DOHH2 (cell line): Measurements from ENCODE around the gene GOLGA8O.
"Not testable (repeated sequence)": the region's sequence is repeated elsewhere in the genome, so short reads cannot be mapped to it uniquely, and the experiment has no call there.

Experiments used
- EZH2phosphoT487 ChIP-seq: fragments of 200-600 bp; sonication (generic); IDR thresholded peaks from 2 replicates; pipeline ENCODE4 v1.6.1; 2017; ENCODE audit warnings: borderline replicate concordance, mild to moderate bottlenecking, antibody characterized with exemption, low read length, moderate library complexity, mixed read lengths
- TF ChIP-seq, protein P1 (sequence below): fragments of 200-600 bp; sonication (generic); IDR thresholded peaks from one replicate; pipeline ENCODE4 v1.5.1; 2014; ENCODE audit warnings: antibody characterized with exemption, mild to moderate bottlenecking, low read depth, low read length; ENCODE audit not compliant: poor library complexity, severe bottlenecking

DNA sequence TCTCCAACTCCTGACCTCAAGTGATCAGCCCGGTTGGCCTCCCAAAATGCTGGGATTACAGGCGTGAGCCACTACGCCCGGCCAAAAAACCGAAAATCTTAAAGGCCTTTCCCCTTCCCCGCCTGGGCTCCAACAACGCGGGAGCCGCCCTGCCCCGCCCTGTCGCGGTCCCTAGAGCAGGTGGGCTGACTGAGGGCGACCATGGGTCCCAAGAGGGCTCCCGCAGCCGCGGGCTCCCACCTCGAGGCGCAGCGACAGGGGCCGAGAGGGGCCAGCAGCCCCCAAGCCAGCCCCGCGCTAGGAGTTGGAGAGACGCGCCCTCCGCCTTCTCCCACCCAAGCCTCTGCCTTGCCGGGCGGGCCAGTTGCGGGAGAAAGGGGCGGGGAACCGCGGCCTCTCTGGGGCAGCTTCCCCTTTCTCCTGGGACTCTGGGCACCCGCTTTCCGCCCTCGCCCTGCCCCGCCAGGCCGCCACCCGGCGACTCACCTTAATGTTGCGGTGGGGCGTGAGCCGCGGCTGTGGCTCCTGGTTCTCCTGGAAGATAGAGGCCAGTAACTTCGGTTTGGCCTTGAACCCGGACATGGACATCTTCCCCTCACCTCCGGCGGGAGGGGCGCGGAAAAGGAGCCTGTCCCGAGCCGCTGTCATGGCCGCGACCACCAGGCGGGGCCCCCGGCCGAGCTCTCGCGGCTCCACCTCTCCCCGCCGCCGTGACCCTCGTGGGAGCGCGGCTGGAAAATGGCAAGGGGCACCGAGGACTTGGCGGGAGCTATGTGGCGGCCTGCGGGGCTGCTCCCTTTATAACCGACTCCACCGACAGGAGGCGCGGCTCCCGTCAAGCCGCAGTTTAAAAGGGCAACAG lies 21.1 kb downstream of the GOLGA8O start:
- TF ChIP-seq, protein P1, sequence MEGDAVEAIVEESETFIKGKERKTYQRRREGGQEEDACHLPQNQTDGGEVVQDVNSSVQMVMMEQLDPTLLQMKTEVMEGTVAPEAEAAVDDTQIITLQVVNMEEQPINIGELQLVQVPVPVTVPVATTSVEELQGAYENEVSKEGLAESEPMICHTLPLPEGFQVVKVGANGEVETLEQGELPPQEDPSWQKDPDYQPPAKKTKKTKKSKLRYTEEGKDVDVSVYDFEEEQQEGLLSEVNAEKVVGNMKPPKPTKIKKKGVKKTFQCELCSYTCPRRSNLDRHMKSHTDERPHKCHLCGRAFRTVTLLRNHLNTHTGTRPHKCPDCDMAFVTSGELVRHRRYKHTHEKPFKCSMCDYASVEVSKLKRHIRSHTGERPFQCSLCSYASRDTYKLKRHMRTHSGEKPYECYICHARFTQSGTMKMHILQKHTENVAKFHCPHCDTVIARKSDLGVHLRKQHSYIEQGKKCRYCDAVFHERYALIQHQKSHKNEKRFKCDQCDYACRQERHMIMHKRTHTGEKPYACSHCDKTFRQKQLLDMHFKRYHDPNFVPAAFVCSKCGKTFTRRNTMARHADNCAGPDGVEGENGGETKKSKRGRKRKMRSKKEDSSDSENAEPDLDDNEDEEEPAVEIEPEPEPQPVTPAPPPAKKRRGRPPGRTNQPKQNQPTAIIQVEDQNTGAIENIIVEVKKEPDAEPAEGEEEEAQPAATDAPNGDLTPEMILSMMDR: not testable (repeated sequence)
- not testable (repeated sequence) for TF ChIP-seq EZH2phosphoT487
